NCI-H748 (cell line): ENCODE measurements around the gene RAB11FIP5.
"Not testable (repeated sequence)": the region's sequence is repeated elsewhere in the genome, so short reads cannot be mapped to it uniquely, and the experiment has no call there.

Experiments used
- DNase-seq: peaks from one replicate; lab custom pipeline; 2025; ENCODE audit not compliant: unreplicated experiment; lab: John Stamatoyannopoulos, UW

The RAB11FIP5 gene

GRCh38 chr2:73110168-73111072 lies 2.3 kb downstream of the RAB11FIP5 start:
- DNase-seq = no peak

GRCh38 chr2:73109431-73110167 lies 3.1 kb downstream of the RAB11FIP5 start:
- no peak for DNase-seq

GRCh38 chr2:73107211-73107926 lies 5.4 kb downstream of the RAB11FIP5 start:
- no peak for DNase-seq

GRCh38 chr2:73106791-73107190 lies 6.0 kb downstream of the RAB11FIP5 start:
- DNase-seq = no peak

GRCh38 chr2:73105511-73105971 lies 7.2 kb downstream of the RAB11FIP5 start:
- DNase-seq = no peak

GRCh38 chr2:73104933-73105332 lies 7.8 kb downstream of the RAB11FIP5 start:
- DNase-seq = no peak

GRCh38 chr2:73103018-73103542 lies 9.7 kb downstream of the RAB11FIP5 start:
- no peak for DNase-seq

- DNase-seq = no peak
These were observed 11.0 kb downstream of the RAB11FIP5 start for GRCh38 chr2:73101626-73102256.

GRCh38 chr2:73100956-73101355 lies 11.8 kb downstream of the RAB11FIP5 start:
- DNase-seq = no peak

- no peak for DNase-seq
These were observed 13.3 kb downstream of the RAB11FIP5 start for GRCh38 chr2:73099486-73099885.

- DNase-seq = no peak
These were observed 16.8 kb downstream of the RAB11FIP5 start for GRCh38 chr2:73095910-73096309.

GRCh38 chr2:73093601-73094218 lies 19.0 kb downstream of the RAB11FIP5 start:
- DNase-seq = not testable (repeated sequence)

- no peak for DNase-seq
These were observed 20.5 kb downstream of the RAB11FIP5 start for GRCh38 chr2:73092146-73092783.

- DNase-seq = no peak
These were observed 21.1 kb downstream of the RAB11FIP5 start for GRCh38 chr2:73091696-73092095.

- DNase-seq = no peak
These were observed 21.6 kb downstream of the RAB11FIP5 start for GRCh38 chr2:73091164-73091563.

- DNase-seq = no peak
These were observed 23.3 kb downstream of the RAB11FIP5 start for GRCh38 chr2:73089270-73090030.

- DNase-seq = no peak
These were observed 24.0 kb downstream of the RAB11FIP5 start for GRCh38 chr2:73088703-73089102.

- no peak for DNase-seq
These were observed 24.5 kb downstream of the RAB11FIP5 start for GRCh38 chr2:73088211-73088610.

- no peak for DNase-seq
These were observed 25.4 kb downstream of the RAB11FIP5 start for GRCh38 chr2:73087311-73087710.
